Left colon (tissue), 2 donors: ENCODE measurements around the gene CLIP3. TPM values are rescaled to one million over a fixed set of nuclear protein-coding genes. Genes with fewer than 3 reads are reported as not detected.
"Not testable (repeated sequence)": the region's sequence is repeated elsewhere in the genome, so short reads cannot be mapped to it uniquely, and the experiment has no call there.

Experiments used
- ATAC-seq: fragments of 200-7000 bp; cut with Tn5 transposase; one replicate; pipeline ENCODE4 v1.9.1; 2020; ENCODE audit warnings: mild to moderate bottlenecking, moderate library complexity
- DNase-seq, 2 donors: peaks; one replicate each; pipeline ENCODE4 v3.0.0-alpha.2; 2020
- intact Hi-C, 2 donors: fragments of 100-400 bp; cut with DNase I in 1 of 2; cut with micrococcal nuclease in 1 of 2; formaldehyde crosslinking; loops; one replicate each; pipeline versions ENCODE4 v1.11.2 to v1.14.0; 2022; cut with DNase I, micrococcal nuclease
- long read RNA-seq: library from polyadenylated mRNA; unstranded; transcript quantifications from one replicate; pipeline ENCODE4 v2.0.0, GENCODE V29; 2021
- total RNA-seq, 2 donors: library from RNA; stranded (reverse); fragmentation: NEBNext Ultra II Directional; extraction: Animal tissue kit (Norgen Biotek cat#: 25700); gene quantifications; one replicate each; pipeline ENCODE4 v1.2.1, GENCODE V29; 2021
- donor health status: DM: no; HTN: no; CAD: no.
- donor health status: DM: yes; HTN: yes; CAD: no.

The CLIP3 gene, protein sequence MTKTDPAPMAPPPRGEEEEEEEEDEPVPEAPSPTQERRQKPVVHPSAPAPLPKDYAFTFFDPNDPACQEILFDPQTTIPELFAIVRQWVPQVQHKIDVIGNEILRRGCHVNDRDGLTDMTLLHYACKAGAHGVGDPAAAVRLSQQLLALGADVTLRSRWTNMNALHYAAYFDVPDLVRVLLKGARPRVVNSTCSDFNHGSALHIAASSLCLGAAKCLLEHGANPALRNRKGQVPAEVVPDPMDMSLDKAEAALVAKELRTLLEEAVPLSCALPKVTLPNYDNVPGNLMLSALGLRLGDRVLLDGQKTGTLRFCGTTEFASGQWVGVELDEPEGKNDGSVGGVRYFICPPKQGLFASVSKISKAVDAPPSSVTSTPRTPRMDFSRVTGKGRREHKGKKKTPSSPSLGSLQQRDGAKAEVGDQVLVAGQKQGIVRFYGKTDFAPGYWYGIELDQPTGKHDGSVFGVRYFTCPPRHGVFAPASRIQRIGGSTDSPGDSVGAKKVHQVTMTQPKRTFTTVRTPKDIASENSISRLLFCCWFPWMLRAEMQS
- total RNA-seq, result 10 to 100 TPM in 1 of 2 donors, 1 to 10 TPM in 1; 3.1 to 10.6 TPM
- long read RNA-seq, partial matches to known transcripts, result 0 of 2 reads
- long read RNA-seq, other reads (novel, unspliced or antisense), result 2 of 2 reads

DNA sequence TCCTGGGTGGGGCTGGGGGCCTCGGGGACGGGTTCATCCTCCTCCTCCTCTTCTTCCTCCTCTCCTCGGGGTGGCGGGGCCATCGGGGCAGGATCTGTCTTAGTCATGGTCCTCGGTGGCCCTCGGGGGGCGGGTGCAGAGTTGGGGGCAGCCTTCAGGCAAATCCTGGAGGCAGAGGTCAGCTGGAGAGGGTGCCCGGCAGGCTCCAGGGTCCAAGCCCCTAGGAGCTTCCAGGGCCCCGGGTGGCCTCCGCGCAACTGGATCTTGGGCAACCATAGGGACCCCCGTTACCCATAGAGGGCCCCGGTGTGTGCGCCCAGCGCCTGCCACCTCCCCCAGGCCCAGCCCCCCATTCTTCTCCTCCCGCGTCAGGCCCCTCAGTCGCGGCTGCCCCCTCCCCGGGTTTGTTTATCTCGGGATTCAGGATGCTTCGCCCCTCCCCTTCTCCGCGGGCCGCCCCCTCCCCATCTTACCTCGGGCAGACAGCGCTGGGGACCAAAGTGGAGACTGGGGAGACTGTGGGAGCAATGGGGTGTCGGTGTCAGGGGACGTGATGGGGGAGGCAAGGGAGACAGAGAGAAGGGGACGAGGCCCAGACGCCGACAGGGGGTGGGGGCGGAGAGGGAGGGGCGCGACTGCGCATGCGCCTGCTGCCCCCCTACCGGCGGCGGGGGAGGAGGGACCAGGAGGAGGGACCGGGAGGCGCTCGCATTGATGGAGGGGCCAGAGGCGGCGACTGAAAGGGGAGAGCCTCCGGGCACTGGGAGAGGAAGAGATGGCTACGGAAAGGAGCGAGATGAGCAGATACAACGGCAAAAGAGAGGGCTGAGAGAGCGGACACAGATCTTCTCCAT is at the start of gene CLIP3:
Gene CLIP3 (minus strand): TSS at position 623 of the 854 bp plus-strand sequence. CDS start 516 bp downstream, at position 107.
- peak; percentile 38 to 49 for DNase-seq
- intact Hi-C loops, result no loop called here
- ATAC-seq, result no peak

DNA sequence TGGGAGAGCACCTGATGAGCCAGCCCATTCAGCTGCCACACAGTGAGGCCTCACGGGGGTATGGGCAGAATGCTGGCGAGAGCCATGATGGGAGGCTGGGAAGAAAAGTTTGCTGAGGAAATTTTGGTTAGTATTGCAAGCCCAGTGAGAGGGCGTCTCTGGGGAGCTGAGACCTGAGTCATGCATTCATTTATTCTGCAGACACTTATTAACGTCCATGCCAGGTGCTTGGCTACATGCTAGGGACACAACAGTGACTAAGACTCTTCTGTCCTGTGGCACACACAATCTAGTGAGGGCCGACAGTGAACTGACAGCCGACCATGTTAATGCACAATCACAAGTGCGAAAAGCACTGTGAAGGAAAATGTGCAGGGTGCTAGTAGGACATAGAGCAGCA is 49.2 kb upstream of the CLIP3 start:
- ATAC-seq, result no peak
- no peak for DNase-seq
- intact Hi-C loops, result no loop called here

DNA sequence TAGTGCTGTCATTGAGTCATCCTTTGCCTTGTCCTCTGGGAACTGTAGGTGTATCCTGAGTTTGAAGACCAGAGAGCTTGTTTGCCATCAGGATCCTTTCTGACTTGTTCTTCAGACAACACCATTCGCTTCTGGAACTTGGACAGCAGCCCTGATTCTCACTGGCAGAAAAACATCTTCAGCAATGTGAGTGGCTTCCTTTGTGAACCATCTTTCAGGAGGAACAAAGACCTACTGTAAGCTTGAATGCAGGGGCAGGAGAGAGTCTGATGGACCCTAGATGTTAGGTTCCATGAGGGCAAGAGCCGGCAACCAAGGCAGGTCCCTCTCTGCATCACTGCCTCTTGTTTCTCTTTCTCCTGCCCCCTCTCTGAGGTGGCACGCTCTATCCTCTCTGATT is 48.7 kb upstream of the CLIP3 start:
- DNase-seq, result no peak
- intact Hi-C loops, result no loop called here
- ATAC-seq, result no peak

DNA sequence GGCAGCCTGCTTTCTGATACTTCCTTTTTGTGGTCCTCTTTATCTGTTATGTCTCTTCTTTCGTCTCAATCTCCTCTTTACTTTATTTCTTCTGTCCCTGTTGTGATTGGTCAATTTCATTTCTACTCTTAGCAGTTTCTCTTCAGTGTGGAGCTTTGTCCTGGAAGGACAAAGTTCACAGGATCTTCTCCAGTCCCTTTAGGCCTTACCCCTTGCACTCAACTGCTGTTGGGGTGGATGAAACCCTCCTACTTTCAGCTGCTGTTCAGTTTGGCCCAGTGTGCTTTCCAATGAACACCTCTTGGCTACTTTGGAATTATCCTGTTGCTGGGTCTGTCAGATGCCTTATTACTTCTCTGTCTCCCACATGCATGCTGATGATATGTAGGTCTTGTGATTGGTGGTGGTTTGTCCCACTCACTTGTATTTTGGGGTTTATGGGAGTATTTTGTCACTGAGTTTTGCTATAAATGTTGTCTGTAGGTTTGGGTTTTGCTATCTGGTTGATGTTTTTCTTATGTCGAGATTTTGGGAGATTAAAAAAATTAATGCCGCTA is 46.8 kb upstream of the CLIP3 start:
- ATAC-seq (no peak), DNase-seq (no peak)
- intact Hi-C loops, result no loop called here

DNA sequence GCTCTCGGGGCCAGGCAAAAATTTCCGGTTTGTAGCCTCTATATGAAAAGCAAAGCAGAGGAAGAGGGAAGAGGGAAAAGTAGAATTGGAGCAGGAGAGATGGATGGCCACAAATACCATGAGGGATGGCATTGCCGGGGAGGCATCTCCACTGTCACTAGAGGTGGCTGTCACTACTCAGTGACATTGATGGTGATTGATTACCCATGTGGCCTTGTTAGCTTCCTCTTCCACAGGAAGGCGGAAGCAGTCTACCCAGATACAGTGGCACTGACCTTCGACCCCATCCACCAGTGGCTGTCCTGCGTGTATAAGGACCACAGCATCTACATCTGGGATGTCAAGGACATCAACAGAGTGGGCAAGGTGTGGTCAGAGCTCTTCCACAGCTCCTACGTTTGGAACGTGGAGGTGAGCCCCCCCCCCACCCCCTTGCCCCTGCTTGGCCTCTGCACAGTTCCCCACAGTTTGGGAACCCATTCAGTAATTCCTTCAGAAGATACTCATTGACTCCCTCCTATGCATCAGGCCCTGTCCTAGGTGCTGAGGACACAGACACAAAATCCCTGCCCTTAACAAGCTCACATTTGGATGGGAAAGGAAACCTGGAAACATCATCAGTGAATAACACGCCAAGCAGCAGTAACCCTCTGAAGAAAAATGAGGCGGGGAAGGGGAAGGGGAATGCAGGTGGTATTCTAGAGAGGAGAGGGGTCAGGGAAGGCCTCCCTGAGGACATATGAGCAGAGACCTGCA is 40.6 kb upstream of the CLIP3 start:
- no peak for DNase-seq
- intact Hi-C loops, result no loop called here
- peak; percentile 55 for ATAC-seq

DNA sequence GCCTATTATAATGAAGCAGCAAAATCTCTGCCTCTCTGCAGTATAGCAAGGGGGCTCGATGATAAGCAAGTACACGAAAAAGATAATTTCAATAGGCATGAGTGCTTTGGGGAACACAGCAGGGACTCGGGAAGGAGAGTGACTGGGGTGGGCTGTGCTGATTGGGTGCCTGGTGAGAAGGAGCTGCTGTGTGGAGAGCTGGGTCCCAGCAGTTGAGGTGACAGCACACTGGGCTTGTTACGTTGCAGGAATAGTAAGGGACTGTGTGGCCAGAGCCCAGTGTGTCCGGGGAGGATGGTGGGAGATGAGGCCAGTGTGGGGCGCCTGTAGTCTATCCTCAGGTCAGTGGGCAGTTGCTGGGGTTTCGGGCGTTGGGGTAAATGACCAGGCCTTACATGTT is 39.4 kb upstream of the CLIP3 start:
- intact Hi-C loops, result no loop called here
- no peak for DNase-seq
- ATAC-seq, result no peak

DNA sequence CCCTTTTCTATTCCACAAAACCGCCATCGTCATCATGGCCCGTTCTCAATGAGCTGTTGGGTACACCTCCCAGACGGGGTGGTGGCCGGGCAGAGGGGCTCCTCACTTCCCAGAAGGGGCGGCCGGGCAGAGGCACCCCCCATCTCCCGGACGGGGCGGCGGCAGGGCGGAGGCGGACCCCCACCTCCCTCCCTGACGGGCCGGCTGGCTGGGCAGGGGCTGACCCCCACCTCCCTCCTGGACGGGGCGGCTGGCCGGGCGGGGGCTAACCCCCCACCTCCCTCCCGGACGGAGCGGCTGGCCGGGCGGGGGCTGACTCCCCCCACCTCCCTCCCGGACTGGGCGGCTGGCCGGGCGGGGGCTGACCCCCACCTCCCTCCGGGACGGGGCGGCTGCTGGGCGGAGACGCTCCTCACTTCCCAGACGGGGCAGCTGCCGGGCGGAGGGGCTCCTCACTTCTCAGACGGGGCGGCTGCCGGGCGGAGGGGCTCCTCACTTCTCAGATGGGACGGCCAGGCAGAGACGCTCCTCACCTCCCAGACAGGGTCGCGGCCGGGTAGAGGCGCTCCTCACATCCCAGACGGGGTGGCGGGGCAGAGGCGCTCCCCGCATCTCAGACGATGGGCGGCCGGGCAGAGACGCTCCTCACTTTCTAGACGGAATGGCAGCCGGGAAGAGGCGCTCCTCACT is 36.3 kb upstream of the CLIP3 start:
- DNase-seq, ATAC-seq, intact Hi-C loops: not testable (repeated sequence)

DNA sequence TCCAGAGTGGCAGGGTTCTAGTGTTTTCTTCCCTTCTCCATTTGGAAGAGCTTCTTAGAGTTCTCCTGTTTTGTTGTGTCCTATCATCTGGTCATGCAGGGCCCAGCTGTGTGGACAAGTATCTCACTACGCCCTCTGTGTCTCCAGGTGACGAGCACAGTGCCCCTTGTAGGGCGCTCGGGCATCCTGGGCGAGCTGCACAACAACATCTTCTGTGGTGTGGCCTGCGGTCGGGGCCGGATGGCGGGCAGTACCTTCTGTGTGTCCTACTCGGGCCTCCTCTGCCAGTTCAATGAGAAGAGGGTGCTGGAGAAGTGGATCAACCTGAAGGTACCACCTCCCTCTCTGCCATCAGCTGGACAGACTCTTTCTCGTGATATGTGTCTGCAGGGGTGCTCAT is 35.0 kb upstream of the CLIP3 start:
- intact Hi-C loops, result no loop called here
- DNase-seq, result no peak
- ATAC-seq, result no peak

DNA sequence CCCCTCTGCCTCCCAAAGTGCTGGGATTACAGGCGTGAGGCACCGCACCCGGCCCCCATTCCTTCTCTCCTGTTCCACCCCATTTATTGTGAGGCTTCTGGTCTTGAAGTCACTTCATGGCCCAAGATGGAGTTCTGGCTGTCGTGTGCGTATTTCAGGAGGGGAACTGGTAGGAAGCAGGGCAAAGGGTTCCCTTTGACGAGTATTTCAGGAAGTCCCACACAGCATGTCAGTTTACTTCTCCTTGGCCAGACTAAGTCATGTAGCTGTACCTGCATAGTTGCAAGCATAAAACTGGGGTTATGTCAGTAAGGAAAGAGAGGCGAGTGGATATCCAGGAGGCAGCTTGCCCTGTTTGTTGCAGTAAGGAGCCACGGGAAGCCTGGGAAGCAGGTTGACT is 32.2 kb upstream of the CLIP3 start:
- ATAC-seq, result no peak
- no peak for DNase-seq
- intact Hi-C loops, result no loop called here

DNA sequence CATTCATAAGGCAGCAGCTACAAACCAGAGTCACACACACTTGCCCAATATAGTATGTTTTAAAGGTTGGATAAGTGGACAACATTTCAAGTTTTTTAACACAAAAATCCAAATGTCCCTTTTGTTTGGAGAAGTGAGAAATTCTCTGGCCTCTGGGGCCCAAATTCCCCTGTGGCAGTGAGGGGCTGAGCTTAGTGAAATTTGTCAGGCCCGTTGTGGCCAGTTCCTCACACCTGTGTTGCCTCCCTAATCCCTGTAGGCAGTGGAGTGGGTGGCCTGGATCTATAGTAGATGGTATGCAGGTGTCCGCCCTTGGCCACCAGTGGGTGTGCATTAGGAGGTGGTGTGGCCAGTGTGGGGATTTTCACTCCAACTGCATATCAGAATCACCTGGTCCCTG is 28.7 kb upstream of the CLIP3 start:
- DNase-seq (no peak), ATAC-seq (no peak)
- intact Hi-C loops, result no loop called here

DNA sequence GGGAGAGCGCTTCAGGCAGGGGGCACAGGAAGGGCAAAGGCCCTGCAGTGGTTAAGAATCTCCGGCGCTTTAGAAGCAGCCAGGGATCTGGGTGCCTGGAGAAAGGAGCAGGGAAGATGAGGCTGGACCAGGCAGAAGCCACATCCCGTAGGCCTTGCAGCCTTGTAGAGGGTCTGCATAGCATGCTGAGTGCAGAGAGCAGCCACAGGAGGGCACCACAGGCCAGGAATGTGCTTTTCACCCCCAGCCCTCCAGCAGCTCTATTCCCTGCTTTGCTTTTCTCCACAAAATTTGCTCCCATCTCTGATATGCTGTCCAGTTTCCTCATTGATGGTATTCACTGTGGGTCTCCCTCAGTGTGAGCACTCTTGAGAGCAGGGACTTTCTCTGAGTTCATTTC is 27.8 kb upstream of the CLIP3 start:
- ATAC-seq (peak; percentile 80), DNase-seq (peak in 1 of 2 donors; percentile 43)
- intact Hi-C loops, result no loop called here

DNA sequence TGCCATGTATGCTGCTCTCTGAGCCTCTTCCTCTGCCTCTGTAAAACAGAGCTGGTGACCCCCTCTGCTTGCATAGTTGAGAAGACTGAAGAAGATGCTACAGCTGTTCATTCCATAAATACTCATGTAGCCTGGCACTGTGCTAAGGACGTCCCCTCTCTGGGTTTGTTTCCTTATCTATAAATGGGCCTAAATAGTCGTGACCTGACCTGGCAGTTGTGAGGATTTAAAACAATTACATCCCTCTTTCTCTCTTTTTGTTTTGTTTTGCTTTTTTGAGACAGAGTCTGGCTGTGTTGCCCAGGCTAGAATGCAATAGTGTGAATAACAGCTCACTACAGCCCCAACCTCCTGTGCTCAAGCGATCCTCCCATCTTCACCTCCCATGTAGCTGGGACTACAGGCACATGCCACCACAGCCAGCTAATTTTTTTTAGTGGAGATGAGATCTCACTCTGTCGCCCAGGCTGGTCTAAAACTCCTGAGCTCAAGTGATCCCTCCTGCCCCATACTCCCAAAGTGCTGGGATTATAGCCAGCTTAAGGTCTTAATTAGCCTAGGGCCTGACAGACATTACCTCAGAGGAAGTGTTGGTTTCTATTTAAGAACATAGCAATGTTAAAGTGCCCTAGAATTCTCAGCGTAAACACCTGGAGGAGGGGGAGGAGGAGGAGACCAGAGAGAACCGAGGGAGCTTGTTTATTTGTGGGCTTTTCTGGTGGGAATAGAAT is 26.7 kb upstream of the CLIP3 start:
- DNase-seq (no peak), ATAC-seq (no peak)
- intact Hi-C loops, result no loop called here

DNA sequence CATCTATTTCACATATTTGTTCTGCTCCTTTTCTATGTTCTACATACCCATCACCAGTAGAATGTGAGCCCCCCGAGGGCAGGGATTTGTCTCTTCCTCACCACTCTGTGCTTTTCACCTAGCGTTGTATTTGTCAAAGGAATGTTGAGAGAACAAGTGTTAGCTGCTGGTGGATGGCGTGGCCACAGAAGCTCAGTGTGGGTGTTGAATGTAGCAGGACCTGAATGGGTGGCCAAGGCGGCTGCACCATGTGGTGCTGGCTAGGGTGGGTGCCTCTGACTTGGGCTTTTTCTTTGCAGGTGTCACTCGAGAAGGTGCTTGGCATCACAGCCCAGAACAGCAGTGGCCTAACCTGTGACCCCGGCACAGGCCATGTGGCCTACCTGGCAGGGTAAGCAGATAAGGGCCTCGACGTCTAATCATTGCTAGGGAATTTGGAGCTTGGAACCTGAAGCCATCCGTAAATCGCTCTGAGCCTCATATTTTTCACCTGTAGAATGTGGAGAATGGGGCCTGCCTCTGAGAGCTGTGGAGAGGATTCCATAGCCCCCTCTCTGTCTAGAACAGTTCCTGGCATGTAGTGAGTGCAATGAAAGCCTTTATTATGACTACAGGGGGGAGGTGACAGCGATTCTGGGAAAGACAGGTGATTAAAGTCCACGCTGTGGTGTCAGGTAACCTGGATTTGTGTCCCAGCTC is 26.0 kb upstream of the CLIP3 start:
- intact Hi-C loops, result no loop called here
- DNase-seq (no peak), ATAC-seq (no peak)

DNA sequence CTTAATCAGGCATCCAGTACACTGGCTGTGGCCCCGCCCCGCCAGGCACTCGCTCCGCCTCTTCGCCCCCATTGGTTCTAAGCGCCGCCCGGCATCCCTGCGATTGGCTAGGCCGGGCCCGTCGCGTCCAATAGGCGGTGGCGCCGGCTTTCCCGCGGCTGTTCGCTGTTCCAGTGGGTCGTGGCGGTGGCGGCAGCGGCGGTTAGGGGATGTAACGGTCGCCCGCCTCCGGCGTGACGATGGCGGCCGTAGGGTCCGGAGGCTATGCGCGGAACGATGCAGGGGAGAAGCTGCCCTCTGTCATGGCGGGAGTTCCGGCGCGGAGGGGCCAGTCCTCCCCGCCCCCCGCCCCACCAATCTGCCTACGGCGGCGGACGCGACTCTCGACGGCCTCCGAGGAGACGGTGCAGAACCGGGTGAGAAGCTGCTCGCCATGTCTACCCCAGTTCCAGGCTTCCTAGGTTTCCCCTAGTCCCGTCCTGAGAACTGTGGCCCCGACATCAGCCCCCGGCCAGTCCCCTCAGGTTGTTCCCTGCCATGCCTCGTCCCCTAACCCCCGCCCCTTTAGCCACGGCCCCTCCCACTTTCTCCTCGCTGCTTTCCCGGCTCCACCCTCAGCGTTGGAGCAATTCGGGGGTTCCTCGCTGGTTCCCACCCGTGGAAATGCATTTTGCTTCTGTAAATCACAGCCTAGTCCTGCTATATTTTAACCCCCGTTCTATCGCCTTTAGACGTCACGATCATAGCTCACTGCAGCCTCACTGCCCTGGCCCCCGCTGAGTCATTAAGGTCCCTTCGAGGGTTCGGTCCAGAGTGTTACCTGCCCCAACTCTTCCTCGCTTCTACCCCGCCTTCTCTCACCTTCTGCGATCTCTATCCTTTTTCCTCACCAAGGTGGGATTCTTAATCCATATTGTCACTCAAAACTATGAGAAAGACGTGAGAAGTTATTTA is 22.3 kb upstream of the CLIP3 start, which contains the start of gene WDR62:
Gene WDR62 (plus strand): TSS at position 165 of the 954 bp plus-strand sequence. CDS start 75 bp downstream, at position 240.
- intact Hi-C loops, result no loop called here
- DNase-seq (peak; percentile 91 to 95), ATAC-seq (peak; percentile 80)

DNA sequence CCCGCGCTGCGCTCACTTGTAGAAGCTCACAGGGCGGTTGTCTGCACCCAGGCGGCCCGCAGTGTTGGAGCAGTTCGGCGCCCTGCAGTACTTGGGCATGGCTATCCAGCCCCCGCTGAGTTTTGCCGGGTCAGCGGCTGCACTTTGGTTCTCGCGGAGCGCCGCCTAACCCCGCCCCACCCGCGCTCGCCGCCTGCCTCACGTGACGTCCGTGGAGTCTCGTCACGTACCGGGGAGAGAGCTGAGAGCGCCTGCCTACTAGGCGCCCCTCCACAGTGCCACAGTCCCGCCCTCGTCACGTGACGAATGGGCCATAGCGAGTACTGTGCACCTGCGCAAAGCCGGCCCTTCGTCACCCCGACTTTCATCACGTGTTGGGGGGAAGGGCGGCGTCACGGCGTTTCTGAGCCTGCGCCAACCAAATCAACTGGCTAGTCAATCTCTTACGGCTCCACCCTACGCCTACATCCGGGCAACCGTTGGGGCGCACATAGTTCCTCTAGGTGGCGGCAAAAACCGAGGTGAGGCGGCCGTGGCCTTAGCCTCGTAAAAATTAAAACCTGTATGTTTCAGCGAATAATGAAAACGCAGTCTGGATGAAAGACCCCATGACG is 21.6 kb upstream of the CLIP3 start, which contains the start of gene THAP8:
Gene THAP8 (minus strand): TSS at position 167 of the 614 bp plus-strand sequence. CDS start 68 bp downstream, at position 99.
- DNase-seq, result peak; percentile 100
- intact Hi-C loops, result no loop called here
- peak; percentile 89 for ATAC-seq
